ENCODE data around the gene MRPL39. TPM values are rescaled to one million over a fixed set of nuclear protein-coding genes. Genes with fewer than 3 reads are reported as not detected.

MRPL39 gene
- total and polyA plus RNA-seq, 3 donors from 2014 or later, result 35.5 to 66.7 (median 48.8) TPM

DNA sequence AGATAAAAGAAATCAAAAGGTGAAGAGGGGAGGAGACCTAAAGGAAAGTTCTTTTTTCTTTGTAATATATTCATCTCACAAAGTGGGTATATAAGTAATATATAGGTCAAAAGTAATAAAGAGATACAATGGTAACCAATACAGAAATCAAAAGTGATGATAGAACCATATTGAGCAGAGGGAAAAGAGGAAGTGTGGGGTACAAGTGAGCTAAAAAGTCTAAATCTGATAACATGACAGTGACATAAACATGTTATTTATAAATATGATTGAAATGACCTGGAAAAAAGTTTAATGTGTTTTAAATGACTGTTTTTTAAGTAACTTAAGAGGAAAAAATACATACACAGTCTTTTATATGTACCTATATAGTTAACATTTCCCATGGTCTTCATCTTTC, 70.5 kb downstream of the MRPL39 start:
- Histone ChIP-seq H3K4me1 (no peaks in the 10 kb centered on the region), H3K27ac (no peak overlapping the region), H3K36me3 (ENCODE audit: low read depth, missing control alignments) (no peaks in the 10 kb centered on the region), H3K9me3 (no peaks in the 10 kb centered on the region), H3K4me3 (no peak overlapping the region), H3K27me3 (no peaks in the 10 kb centered on the region)
- TF ChIP-seq, protein P1, sequence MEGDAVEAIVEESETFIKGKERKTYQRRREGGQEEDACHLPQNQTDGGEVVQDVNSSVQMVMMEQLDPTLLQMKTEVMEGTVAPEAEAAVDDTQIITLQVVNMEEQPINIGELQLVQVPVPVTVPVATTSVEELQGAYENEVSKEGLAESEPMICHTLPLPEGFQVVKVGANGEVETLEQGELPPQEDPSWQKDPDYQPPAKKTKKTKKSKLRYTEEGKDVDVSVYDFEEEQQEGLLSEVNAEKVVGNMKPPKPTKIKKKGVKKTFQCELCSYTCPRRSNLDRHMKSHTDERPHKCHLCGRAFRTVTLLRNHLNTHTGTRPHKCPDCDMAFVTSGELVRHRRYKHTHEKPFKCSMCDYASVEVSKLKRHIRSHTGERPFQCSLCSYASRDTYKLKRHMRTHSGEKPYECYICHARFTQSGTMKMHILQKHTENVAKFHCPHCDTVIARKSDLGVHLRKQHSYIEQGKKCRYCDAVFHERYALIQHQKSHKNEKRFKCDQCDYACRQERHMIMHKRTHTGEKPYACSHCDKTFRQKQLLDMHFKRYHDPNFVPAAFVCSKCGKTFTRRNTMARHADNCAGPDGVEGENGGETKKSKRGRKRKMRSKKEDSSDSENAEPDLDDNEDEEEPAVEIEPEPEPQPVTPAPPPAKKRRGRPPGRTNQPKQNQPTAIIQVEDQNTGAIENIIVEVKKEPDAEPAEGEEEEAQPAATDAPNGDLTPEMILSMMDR (IDR thresholded peaks at IDR 0.05), result no peak
- no peak for TF ChIP-seq POLR2A (IDR thresholded peaks at IDR 0.05)
- DNase-seq, result no peak
- intact Hi-C loops (cut with DNase I; ENCODE audit: low total_unique reads), result no loop called here

DNA sequence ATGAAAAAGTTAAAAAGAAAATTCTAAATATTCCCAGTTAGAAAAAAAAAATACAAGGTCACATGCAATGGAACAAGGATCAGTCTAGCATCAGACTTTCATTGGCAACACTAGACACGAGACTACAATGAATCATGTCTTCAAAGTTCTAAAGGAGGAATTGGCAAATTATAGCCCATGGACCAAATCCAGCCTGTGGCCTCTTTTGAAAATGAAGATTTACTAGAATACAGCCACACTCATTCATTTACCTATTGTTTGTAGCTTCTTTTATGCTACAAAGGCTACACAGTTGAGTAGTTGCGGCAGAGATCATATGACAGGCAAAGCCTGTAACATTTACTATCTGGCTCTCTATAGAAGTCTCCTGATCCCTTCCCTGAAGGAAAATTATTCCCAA, 71.4 kb downstream of the MRPL39 start:
- Histone ChIP-seq H3K4me3 (no peak overlapping the region), H3K27ac (no peak overlapping the region), H3K4me1 (no peaks in the 10 kb centered on the region), H3K9me3 (no peaks in the 10 kb centered on the region), H3K36me3 (ENCODE audit: low read depth, missing control alignments) (no peaks in the 10 kb centered on the region), H3K27me3 (no peaks in the 10 kb centered on the region)
- WGBS, 2 donors, result 84 to 88% methylated on average over 2 of the region's 2 CpGs
- TF ChIP-seq, protein P1 (IDR thresholded peaks at IDR 0.05), result no peak
- TF ChIP-seq POLR2A (IDR thresholded peaks at IDR 0.05), result no peak
- DNase-seq, result no peak
- intact Hi-C loops (cut with DNase I; ENCODE audit: low total_unique reads), result no loop called here

MicroRNAs encoded within 50 kb of the gene (microRNA counts, 767-probe panel; counts per million panel counts)
- microRNA hsa-miR-155-5p, result 0 to 152 counts per million in 2 donors

Other genes with a start within 250 kb of the MRPL39 start
- 10 to 100 TPM; 91.1 to 93.5 TPM for gene JAM2, start 31.8 kb upstream of the MRPL39 start, total RNA-seq
- gene JAM2, start 31.8 kb upstream of the MRPL39 start, polyA plus RNA-seq (ENCODE audit: insufficient read depth, low read depth, low replicate concordance), result 76.2 TPM
- gene ATP5PF, start 127.4 kb upstream of the MRPL39 start, total RNA-seq, result 100 to 1,000 TPM; 120 to 125 TPM
- gene ATP5PF, start 127.4 kb upstream of the MRPL39 start, polyA plus RNA-seq (ENCODE audit: insufficient read depth, low read depth, low replicate concordance), result 254 TPM
- gene GABPA, start 127.5 kb upstream of the MRPL39 start, total RNA-seq, result 10 to 100 TPM; 27.3 TPM
- gene GABPA, start 127.5 kb upstream of the MRPL39 start, polyA plus RNA-seq (ENCODE audit: insufficient read depth, low read depth, low replicate concordance), result 18.6 TPM